ENCODE data around the gene FITM1.
A peak's percentile ranks its signal among the peaks of the same experiment; 100 is the strongest.
"Not testable (repeated sequence)": the region's sequence is repeated elsewhere in the genome, so short reads cannot be mapped to it uniquely, and the experiment has no call there.

Gene FITM1

GRCh38 chr14:24096545-24097181, 33.8 kb upstream of the FITM1 start:
- no peak for DNase-seq (ENCODE audit: low read depth in 2 of 3, low spot score in 2 of 3)

- no peak for DNase-seq (ENCODE audit: low read depth in 2 of 3, low spot score in 2 of 3)
These were observed 32.1 kb upstream of the FITM1 start for GRCh38 chr14:24098229-24098926.

- DNase-seq (ENCODE audit: low read depth in 2 of 3, low spot score in 2 of 3), result no peak
These were observed 31.3 kb upstream of the FITM1 start for GRCh38 chr14:24098927-24099813.

- no peak for DNase-seq (ENCODE audit: low read depth in 2 of 3, low spot score in 2 of 3)
These were observed 30.1 kb upstream of the FITM1 start for GRCh38 chr14:24100197-24100981.

GRCh38 chr14:24100982-24101494, 29.4 kb upstream of the FITM1 start:
- DNase-seq (ENCODE audit: low read depth in 2 of 3, low spot score in 2 of 3), result no peak

- DNase-seq (ENCODE audit: low read depth in 2 of 3, low spot score in 2 of 3), result no peak
These were observed 28.0 kb upstream of the FITM1 start for GRCh38 chr14:24102357-24103048.

GRCh38 chr14:24103451-24103850, 27.0 kb upstream of the FITM1 start:
- no peak for DNase-seq (ENCODE audit: low read depth in 2 of 3, low spot score in 2 of 3)

- not testable (repeated sequence) for DNase-seq (ENCODE audit: low read depth in 2 of 3, low spot score in 2 of 3)
These were observed 24.7 kb upstream of the FITM1 start for GRCh38 chr14:24105609-24106239.

- DNase-seq (ENCODE audit: low read depth in 2 of 3, low spot score in 2 of 3), result no peak
These were observed 23.7 kb upstream of the FITM1 start for GRCh38 chr14:24106672-24107271.

- no peak for DNase-seq (ENCODE audit: low read depth in 2 of 3, low spot score in 2 of 3)
These were observed 22.1 kb upstream of the FITM1 start for GRCh38 chr14:24108336-24108874.

- no peak for DNase-seq (ENCODE audit: low read depth in 2 of 3, low spot score in 2 of 3)
These were observed 20.4 kb upstream of the FITM1 start for GRCh38 chr14:24110060-24110459.

GRCh38 chr14:24110523-24110922, 19.9 kb upstream of the FITM1 start:
- DNase-seq (ENCODE audit: low read depth in 2 of 3, low spot score in 2 of 3), result no peak

GRCh38 chr14:24113379-24113800, 17.1 kb upstream of the FITM1 start:
- no peak for DNase-seq (ENCODE audit: low read depth in 2 of 3, low spot score in 2 of 3)

GRCh38 chr14:24113801-24114531, 16.5 kb upstream of the FITM1 start:
- peak; percentile 68 to 73 (median 71) for DNase-seq (ENCODE audit: low read depth in 2 of 3, low spot score in 2 of 3)

GRCh38 chr14:24114532-24115421, 15.7 kb upstream of the FITM1 start, which contains the start of the genes DCAF11 and NRL:
DCAF11 (plus strand) TSS chr14:24114777; CDS start chr14:24115595, 818 bp downstream.
NRL (minus strand) TSS chr14:24114949; CDS start chr14:24082848, 32,101 bp downstream.
- DNase-seq (ENCODE audit: low read depth in 2 of 3, low spot score in 2 of 3), result peak; percentile 89 to 96 (median 94)

GRCh38 chr14:24115422-24116127, 14.9 kb upstream of the FITM1 start:
- DNase-seq (ENCODE audit: low read depth in 2 of 3, low spot score in 2 of 3), result no peak

All from activated CD8-positive, alpha-beta memory T cell treated with anti-CD3 and anti-CD28 coated beads for 48 hours (primary cell).